Right ventricle myocardium superior (tissue), 1 donor: ENCODE data around the gene PNMA6F. TPM values are rescaled to one million over a fixed set of nuclear protein-coding genes. Genes with fewer than 3 reads are reported as not detected.

Experiments
- total RNA-seq: library from RNA; stranded (reverse); fragmentation: NEBNext Ultra II Directional; extraction: Animal tissue kit (Norgen Biotek cat#: 25700); gene quantifications from one replicate; pipeline ENCODE4 v1.2.1, GENCODE V29; 2021
- donor health status: DM: no; HTN: yes; CAD: no; lungs with severe emphysema.

Gene PNMA6F
- total RNA-seq, 1 donor from 2014 or later = not detected

Other genes with a start within 250 kb of the PNMA6F start
- gene PNMA6A, start 249.3 kb downstream of the PNMA6F start, total RNA-seq = 3.0 TPM
- gene MAGEA1, start 142.5 kb downstream of the PNMA6F start, total RNA-seq = not detected
- gene ZNF275, start 12.4 kb upstream of the PNMA6F start, total RNA-seq = 5.1 TPM
- not detected for gene PNMA6E, start 79.6 kb upstream of the PNMA6F start, total RNA-seq
- gene ZFP92, start 89.7 kb upstream of the PNMA6F start, total RNA-seq = 0.65 TPM
- gene TREX2, start 124.3 kb upstream of the PNMA6F start, total RNA-seq = 0.19 TPM
- gene HAUS7, start 148.8 kb upstream of the PNMA6F start, total RNA-seq = 18.6 TPM
- gene BGN, start 173.2 kb upstream of the PNMA6F start, total RNA-seq = 35.3 TPM
- gene ATP2B3, start 195.9 kb upstream of the PNMA6F start, total RNA-seq = not detected